ENCODE measurements around the gene PPP1R15B. TPM values are rescaled to one million over a fixed set of nuclear protein-coding genes. Genes with fewer than 3 reads are reported as not detected.
A peak's percentile ranks its signal among the peaks of the same experiment; 100 is the strongest.

The PPP1R15B gene
- total and polyA plus RNA-seq, 2 of the 4 experiments (the other 2 are of a cell fraction): 14.9 to 15.0 TPM

- BruUV-seq (replicated peaks): no TSS peak
- H3K79me1 ChIP-seq (ENCODE audit: low read depth in 1 of 2, low read length in 2 of 2): no peaks in the 10 kb centered on the region
- H3K9me1 ChIP-seq (ENCODE audit: insufficient read depth, low read length): peaks cover 2% of the 10 kb centered on the region; the same call in 1 of the 2 replicates
- no peaks in the 10 kb centered on the region for H3K27me3 ChIP-seq (ENCODE audit: control insufficient read depth, insufficient read depth, low read length)
- H3K56ac ChIP-seq (ENCODE audit: extremely low read depth, insufficient read depth, low read length): no peak overlapping the region
- H3K4me3 ChIP-seq (ENCODE audit: insufficient read depth, low read depth, low read length): no peak overlapping the region
- peaks cover 9% of the 10 kb centered on the region for H3K4me1 ChIP-seq (ENCODE audit: control insufficient read depth, insufficient read depth, low read length)
- 79% methylated on average over 3 of the region's 13 CpGs; no CpG with 5 or more reads in 1 of the 2 experiments for WGBS, 2 experiments (ENCODE audit: extremely low coverage in 2 of 2, insufficient read length in 1 of 2)
- no peak for DNase-seq
- no peak overlapping the region for H2BK15ac ChIP-seq (ENCODE audit: low read depth, low read length)
- H2BK120ac ChIP-seq (ENCODE audit: low read depth, low read length): no peak overlapping the region
- ChIA-PET POLR2A (ENCODE audit: unreplicated experiment) (no interaction called here), CTCF (interaction anchor here (1.4 to 1.5 kb wide), 2 partner anchors 12 to 61 kb away, joined by 3 to 6 read pairs; no protein-coding TSS in a partner anchor)
- ATAC-seq (ENCODE audit: low read depth): no peak
- H3K27ac ChIP-seq (ENCODE audit: insufficient read depth, low read length): no peak overlapping the region
- no peak overlapping the region for H3K14ac ChIP-seq (replicated peaks; ENCODE audit: low read depth, low read length)
- TF ChIP-seq CEBPB (IDR thresholded peaks at IDR 0.05; ENCODE audit: low read depth, low read length) (0 out of 2 replicates have a peak, but pooled peaks have one; percentile 14), MXI1 (IDR thresholded peaks at IDR 0.05; ENCODE audit: borderline replicate concordance, low read depth, low read length) (no peak)
- H2AK9ac ChIP-seq (replicated peaks; ENCODE audit: low read depth, low read length, poor library complexity): no peak overlapping the region
- H2AK5ac ChIP-seq (ENCODE audit: low read depth, low read length): no peak overlapping the region
- peaks cover 23% of the 10 kb centered on the region for H3K36me3 ChIP-seq (ENCODE audit: control insufficient read depth, insufficient read depth, low read length)
- H3K4me2 ChIP-seq (ENCODE audit: low read depth, low read length): no peak overlapping the region
- H2AFZ ChIP-seq (replicated peaks; ENCODE audit: low read length, poor library complexity): no peak overlapping the region
- H4K5ac ChIP-seq (ENCODE audit: low read depth, low read length): no peak overlapping the region
- no peak overlapping the region for H4K8ac ChIP-seq (ENCODE audit: low read depth in 2 of 2, low read length in 2 of 2)
- no peak overlapping the region for H2BK20ac ChIP-seq (ENCODE audit: low read depth, low read length)
- dilution Hi-C loops (cut with HindIII; ENCODE audit: low sequenced_read_pairs, unreplicated experiment) (no loop called here), intact Hi-C loops (cut with micrococcal nuclease) (no loop called here), in situ Hi-C loops (cut with MboI; ENCODE audit: low sequenced_read_pairs) (no loop called here)
- no peak overlapping the region for H3K23ac ChIP-seq (ENCODE audit: low read depth, low read length)
- no peak overlapping the region for H3K9ac ChIP-seq (ENCODE audit: low read depth, low read length)
- no peak overlapping the region for H2BK5ac ChIP-seq (ENCODE audit: low read depth, low read length, poor library complexity, severe bottlenecking)
- no peaks in the 10 kb centered on the region for H3K9me3 ChIP-seq (ENCODE audit: control insufficient read depth, insufficient read depth, low read length)
- no peak overlapping the region for H3K4ac ChIP-seq (ENCODE audit: low read depth, low read length)
- H4K20me1 ChIP-seq (ENCODE audit: insufficient read depth, low read length): no peaks in the 10 kb centered on the region; the same call in none of the 2 replicates
- H4K91ac ChIP-seq (ENCODE audit: insufficient read depth, low read depth, low read length): no peak overlapping the region
- no peak overlapping the region for H3K18ac ChIP-seq (ENCODE audit: low read depth, low read length)
These were observed 31.0 kb upstream of the PPP1R15B start for GRCh38 chr1:204442376-204443259.
